ENCODE results near the gene PCNX2. TPM values are rescaled to one million over a fixed set of nuclear protein-coding genes. Genes with fewer than 3 reads are reported as not detected.
A peak's percentile ranks its signal among the peaks of the same experiment; 100 is the strongest.
"Not testable (repeated sequence)": the region's sequence is repeated elsewhere in the genome, so short reads cannot be mapped to it uniquely, and the experiment has no call there.

The PCNX2 gene
- polyA plus RNA-seq, 3 donors = 11.6 to 16.8 (median 13.5) TPM

DNA sequence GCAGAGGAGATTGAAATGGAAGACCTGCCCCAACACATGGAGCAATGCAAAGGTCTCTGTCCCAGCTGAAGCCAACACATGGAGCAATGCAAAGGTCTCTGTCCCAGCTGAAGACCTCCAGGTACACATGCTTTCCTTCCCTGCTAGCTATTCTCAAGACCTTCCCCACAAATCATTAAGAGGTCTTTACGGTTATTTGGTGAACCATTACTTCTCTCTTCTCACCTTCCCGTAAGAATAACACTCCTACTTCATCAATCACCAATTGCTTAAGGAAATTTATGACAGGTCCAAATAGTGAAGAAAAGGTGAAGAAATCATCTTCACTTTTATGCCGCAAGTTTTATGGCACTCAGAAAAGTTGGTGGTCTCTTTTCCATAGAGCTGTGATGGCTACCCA lies 206.3 kb downstream of the PCNX2 start:
- DNase-seq (ENCODE audit: extremely low read depth in 1 of 11, low read depth in 9 of 11, low spot score in 4 of 11) = peak in 1 of 11 donors; percentile 37

DNA sequence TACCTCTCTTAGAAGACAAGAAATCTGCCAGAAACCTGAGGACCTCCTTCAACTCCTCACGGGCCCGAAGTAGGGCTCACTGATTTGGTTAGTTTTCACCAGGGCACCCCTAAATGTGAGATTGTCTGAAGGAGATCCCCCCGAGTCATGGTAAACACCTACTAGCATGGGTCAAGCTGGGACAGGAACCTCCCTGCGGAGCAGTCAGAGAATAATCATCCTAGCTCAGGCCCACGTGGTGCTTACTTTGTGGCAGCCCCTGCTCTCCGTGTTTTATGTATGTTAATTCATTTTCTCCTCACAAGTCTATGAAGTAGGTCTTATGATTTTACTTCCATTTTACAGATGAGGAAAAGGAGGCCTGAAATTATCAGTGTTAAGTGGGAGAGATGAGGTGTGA lies 206.9 kb downstream of the PCNX2 start:
- no peak for DNase-seq (ENCODE audit: extremely low read depth in 1 of 11, low read depth in 9 of 11, low spot score in 4 of 11)

DNA sequence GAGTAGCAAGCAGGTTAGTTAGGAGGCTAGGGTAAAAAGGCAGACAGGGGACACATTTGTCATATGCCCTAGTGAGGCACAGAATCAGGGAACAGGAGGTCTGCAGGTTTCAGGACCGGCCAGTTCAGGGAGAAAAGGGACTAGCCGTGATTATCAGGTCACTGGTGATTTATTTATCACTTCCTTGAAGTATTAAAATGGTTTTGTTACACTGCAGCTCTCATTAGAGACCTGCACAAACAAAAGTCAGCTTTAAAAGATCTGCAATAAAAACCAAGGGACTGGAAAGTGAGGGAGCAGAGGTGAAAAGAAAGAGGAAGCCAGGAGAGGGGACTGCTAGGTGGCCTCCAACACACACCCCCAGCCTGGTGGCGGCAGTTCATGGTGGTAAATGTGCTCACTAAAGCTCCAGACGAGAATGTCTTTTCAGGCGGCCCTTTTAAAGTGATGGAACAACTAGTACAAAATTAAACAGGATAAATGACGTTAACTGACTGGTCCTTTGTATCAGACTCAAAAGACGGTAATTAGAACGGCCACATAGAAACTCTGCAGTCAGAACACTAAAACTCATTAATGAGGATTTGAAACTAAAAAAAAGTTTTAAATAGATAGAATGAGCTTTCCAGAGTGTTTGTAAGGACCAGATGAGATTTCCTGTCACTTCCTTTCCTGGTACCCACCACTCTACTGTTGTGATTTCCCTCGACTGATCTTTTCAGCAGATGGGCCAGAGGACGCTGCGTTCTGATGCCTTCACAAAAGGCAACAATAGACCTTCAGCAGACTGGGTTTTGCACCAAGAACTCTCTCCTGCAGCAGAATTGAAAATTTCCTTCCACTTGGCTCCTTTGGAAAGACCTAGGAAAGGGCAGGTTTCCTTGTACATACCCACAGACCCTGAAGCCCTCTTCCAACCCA lies 208.3 kb downstream of the PCNX2 start:
- DNase-seq (ENCODE audit: extremely low read depth in 1 of 11, low read depth in 9 of 11, low spot score in 4 of 11) = peak in 2 of 11 donors; percentile 37 to 65

DNA sequence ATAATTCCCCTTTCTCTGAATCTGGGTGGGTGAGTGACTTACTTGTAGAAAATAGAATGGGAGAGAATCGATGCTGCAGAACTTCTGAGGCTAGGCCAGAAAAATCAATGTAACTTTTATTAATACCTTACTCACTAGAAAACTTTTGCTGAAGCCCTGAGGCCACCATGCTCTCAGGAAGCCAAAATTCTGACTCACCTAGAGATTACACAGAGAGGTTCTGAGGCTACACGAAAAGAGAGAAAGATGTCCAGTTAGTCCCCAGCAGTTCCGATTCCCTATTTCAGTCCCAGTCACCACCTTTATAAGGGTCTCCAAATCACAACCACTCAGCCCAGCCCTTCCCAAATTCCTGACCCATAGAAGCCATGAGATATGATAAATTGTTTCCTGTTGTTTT lies 210.0 kb downstream of the PCNX2 start:
- DNase-seq (ENCODE audit: extremely low read depth in 1 of 11, low read depth in 9 of 11, low spot score in 4 of 11) = no peak

DNA sequence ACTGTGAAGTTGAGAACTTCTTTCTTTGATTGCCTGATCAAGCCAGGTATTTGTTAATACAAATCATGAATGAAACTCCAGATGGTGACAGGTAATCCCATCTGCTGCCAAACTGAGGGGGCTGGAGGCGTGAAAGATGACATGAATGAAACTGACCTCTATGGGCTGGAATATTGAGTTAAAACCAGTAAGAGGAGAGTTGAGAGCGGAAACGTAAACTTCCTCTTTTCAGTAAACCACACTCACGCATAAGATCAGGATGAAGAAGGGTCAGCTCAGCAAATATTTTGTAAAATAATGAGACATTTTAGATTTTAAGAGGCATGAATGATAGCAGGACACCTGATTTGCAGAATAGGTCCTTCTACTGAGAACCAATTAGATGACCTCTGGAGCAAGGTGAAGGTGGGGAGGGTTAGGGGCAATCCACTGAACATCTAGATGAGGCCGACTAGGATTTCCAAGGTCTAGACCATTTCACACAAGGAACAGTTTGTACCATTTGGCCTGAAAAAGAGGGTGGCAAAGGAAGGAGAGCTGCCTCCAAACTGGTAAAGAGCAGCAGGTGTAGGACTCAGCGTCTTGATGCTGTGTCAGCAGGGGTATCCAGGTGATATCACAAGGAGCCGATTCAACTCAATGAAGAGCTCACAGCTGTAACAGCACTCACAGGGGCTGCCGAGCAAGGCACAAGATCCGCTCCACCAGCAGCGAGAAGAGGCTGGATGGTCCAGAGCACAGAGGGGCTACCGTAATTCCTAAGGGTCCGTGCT lies 212.6 kb downstream of the PCNX2 start:
- no peak for DNase-seq (ENCODE audit: extremely low read depth in 1 of 11, low read depth in 9 of 11, low spot score in 4 of 11)

DNA sequence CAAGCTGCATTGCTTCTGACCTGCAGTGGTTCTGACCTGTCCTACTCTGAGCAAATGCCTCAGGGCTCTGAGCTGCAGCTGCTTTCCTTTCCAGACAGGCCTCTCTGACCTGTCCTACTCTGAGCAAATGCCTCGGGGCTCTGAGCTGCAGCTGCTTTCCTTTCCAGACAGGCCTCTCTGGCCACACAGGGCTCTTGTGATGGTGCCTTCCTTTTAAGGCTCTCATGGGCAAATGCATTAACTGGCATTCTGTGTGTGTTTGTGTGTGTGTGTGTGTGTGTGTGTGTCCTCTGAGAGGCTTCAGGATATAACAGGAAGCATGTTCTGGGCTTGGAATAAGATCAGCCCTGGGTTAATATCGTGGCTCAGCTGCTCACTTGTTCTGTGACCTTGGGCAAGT lies 213.8 kb downstream of the PCNX2 start:
- no peak for DNase-seq (ENCODE audit: extremely low read depth in 1 of 11, low read depth in 9 of 11, low spot score in 4 of 11)

DNA sequence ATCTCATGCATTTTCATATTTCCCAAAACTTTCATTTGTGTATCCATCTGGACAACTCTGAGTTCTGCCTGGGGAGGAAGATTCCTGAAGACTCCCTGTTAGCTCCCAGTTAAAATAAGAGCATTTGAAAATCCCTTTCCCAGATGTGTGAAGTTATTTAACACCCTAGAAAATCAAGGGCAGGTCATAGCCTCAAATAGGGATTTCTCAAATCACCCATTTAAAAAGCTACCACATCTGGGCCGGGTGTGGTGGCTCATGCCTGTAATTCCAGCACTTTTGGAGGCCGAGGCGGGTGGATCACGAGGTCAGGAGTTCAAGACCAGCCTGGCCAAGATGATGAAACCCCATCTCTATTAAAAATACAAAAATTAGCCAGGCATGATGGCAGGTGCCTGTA lies 214.7 kb downstream of the PCNX2 start:
- not testable (repeated sequence) for DNase-seq (ENCODE audit: extremely low read depth in 1 of 11, low read depth in 9 of 11, low spot score in 4 of 11)

DNA sequence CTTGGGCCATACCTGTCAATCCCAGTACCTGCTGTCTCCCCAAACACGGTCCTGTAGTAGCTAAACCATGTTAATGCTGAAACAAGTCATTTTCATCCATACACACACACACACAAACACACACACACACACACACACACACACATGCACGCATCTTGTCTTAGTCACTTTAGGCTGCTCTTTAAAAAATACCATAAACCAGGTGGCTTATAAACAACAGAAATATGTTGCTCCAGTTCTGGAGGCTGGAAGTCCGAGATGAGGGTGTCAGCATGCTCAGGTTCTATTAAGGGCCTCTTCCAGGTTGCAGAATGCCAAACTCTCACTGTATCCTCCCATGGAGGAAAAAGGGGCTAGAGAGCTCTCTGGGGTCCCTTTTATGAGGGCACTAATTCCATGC lies 215.2 kb downstream of the PCNX2 start:
- DNase-seq (ENCODE audit: extremely low read depth in 1 of 11, low read depth in 9 of 11, low spot score in 4 of 11) = no peak

DNA sequence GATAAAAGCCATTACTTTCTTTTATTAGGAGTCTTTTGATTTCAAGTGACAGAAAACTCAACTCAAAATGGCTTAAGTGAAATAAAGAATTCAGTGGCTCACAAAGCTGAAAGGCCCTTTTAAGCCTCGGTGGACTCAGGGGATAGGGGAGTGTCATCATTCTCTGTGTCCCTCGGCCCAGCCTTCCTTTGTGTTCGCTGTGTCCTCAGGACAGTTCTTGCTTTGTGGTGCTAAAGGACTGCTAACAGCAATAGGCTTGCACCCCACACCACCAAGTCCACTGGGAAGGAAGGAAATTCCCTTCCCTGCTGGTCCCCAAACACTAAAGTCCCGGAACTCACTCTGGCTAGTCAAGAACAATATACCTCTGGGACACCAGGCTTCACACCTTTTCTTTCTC lies 216.0 kb downstream of the PCNX2 start:
- no peak for DNase-seq (ENCODE audit: extremely low read depth in 1 of 11, low read depth in 9 of 11, low spot score in 4 of 11)

DNA sequence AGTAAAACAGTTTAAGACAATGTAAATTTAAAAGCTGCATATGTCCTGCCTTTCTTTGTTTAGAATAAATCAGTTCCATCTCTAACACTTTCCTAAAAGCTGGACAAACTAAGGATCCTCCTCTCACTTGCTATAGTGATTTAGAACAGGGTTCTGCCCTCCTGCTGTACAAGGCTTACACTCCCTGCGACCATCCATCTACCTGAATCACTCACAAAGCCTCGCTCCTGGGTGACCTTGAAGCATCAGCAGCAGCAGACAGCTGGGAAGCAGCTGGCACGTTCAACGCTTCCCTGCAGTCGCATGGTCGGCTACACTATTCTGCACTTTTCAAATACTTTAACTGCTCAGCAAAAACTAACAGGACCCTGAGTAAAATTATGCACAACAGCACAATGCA lies 217.1 kb downstream of the PCNX2 start:
- peak in 1 of 11 donors; percentile 26 for DNase-seq (ENCODE audit: extremely low read depth in 1 of 11, low read depth in 9 of 11, low spot score in 4 of 11)

DNA sequence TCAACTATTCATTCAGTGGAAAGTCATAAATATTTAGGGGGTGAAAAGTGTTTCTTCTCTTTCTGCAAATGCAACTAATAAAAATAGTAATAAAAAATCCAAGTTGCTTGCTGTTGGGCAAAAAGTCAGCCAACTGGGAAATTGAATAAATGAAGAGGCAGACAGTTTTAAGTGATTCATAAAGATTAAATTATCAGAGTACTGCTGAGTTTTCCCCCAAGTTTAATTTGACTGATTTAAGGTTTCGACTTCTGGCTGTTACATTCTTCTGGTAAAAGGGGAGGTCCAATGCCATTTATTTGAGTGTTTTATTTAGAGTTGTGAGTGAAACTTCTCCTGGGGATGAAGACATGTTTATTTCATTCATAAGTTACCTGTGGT lies 219.6 kb downstream of the PCNX2 start:
- peak in 2 of 11 donors; percentile 37 to 47 for DNase-seq (ENCODE audit: extremely low read depth in 1 of 11, low read depth in 9 of 11, low spot score in 4 of 11)

DNA sequence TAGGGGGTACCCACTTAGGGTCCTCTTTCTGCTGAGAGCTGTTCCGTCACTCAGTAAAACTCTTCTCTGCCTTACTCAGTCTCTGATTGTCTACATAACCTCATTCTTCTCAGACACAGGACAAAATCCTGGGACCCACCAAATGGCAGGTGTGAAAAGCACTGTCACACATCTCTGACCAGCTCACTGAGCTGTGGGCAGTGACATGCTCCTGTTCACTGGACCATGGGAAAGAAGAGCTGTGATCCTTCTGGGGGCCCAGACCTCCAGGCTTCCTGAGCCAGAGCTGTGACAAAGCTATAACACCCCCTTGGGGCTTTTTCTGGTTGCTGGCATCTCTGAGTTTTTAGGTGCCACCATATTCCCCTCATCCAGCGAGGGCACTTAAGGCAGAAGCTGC lies 229.4 kb downstream of the PCNX2 start:
- no peak for DNase-seq (ENCODE audit: extremely low read depth in 1 of 11, low read depth in 9 of 11, low spot score in 4 of 11)

DNA sequence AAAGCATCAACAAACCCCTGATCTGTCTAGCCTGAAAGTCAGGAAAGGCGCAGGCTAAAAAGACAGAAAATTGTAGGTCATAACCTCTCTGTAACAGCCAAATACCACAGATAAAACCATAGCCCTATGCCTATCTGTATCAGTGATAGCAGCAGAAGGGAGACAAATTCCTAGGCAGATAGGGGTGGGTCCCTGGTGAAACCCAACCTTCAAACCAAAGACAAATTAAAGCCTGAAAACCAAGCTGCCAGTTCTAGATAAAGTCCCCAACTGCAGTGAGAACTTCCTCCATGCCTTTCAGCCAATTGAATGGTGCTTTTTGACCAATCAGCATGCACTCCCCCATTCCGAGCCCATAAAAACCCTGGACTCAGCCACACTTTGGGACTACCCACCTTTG lies 229.8 kb downstream of the PCNX2 start:
- no peak for DNase-seq (ENCODE audit: extremely low read depth in 1 of 11, low read depth in 9 of 11, low spot score in 4 of 11)

DNA sequence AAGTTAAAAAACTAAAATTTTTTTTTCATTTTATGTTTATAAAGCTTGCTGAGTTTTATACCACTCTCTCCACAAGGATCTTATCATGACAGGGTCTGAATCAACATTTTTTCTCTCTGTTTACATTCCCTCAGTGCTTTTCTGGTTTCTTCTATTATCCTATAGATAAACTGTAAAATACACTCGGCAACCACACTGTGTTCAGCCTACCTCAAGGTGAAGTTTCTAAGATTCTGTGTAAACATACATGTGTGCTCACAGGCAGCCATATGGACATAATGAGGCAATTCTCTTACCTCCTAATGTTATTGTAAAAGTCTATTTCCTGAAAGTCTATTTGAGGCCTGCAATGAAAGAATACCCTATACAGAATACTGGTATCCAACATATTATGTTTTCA lies 230.5 kb downstream of the PCNX2 start:
- no peak for DNase-seq (ENCODE audit: extremely low read depth in 1 of 11, low read depth in 9 of 11, low spot score in 4 of 11)

DNA sequence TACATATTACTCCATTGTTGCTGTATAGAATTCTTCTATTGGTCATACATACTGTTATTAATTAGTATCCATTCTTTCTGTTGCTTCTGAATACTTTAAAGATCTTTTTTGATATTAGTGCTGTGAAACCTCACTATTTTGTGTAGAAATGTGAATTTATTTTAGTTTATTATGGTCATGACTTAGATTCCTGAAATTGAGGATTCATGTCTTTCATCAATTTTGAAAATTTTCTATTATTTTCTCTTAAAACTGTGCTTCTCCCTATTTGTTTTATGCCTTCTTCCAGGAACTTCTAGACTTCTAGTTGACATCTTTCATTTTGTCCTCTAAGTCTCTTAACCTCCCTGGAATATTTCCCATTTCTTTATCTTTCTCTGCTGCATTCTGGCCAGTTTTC lies 232.1 kb downstream of the PCNX2 start:
- DNase-seq (ENCODE audit: extremely low read depth in 1 of 11, low read depth in 9 of 11, low spot score in 4 of 11) = no peak

DNA sequence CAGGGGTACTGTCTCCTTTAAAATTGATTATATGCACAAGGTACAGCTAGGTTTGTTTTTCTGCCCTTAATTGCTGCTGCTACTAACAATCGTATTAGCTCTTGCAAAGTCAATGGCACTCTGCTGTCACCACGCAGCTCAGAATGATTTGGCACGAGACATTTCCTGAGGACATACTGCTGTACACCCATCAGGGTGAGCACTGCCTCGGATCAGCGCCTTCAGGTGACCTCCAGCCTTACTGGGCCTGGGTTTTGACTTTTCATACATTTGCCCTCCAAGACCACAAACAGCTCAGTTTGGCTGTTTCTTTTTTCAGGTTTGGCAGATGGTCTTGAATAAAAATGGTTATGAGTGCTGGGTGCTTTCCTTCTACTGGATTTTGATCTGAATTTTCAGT lies 234.3 kb downstream of the PCNX2 start:
- DNase-seq (ENCODE audit: extremely low read depth in 1 of 11, low read depth in 9 of 11, low spot score in 4 of 11) = no peak

DNA sequence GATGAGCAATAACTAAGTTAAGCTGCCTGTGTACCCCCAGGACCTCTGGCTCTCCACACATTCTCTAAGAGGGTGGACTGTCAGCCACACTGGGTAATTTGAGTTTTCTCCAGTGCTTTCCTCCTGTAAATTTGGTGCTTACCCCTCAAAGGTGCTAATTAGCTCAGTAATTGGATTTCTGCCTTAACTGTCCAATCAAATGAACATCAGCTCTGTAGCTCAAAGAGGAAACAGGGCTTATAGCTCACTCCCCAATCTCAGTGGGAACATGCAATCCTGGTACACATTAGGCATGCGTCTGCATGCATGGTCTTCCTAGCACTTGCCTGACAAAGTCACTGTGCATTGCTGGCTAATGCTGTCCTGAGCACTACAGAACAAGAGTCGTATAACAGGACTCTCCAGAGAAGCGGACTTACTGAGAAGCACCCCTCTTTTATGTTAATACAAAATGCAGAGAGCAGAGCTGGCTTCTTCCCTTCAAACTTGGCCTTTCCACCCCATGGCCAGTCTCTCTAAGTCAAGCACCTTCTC lies 235.0 kb downstream of the PCNX2 start:
- no peak for DNase-seq (ENCODE audit: extremely low read depth in 1 of 11, low read depth in 9 of 11, low spot score in 4 of 11)

DNA sequence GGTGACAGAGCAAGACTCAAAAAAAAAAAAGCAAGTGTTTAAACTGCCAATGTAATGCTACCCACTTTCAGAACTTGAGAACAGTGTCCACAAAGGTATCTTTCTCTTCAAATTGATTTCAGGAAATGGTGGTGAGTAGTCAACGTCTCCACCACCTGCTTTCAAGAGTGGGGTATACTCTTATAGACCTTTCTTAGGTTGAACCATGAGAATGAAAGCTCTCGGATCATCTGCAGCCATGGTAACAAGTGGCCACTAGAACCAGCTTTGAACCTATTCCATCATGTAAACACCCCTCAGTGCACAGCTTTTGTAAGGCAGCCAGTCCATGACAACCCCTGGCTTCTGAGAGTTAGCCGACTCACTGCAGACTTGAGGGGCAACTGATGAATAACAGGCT lies 237.7 kb downstream of the PCNX2 start:
- DNase-seq (ENCODE audit: extremely low read depth in 1 of 11, low read depth in 9 of 11, low spot score in 4 of 11) = no peak

DNA sequence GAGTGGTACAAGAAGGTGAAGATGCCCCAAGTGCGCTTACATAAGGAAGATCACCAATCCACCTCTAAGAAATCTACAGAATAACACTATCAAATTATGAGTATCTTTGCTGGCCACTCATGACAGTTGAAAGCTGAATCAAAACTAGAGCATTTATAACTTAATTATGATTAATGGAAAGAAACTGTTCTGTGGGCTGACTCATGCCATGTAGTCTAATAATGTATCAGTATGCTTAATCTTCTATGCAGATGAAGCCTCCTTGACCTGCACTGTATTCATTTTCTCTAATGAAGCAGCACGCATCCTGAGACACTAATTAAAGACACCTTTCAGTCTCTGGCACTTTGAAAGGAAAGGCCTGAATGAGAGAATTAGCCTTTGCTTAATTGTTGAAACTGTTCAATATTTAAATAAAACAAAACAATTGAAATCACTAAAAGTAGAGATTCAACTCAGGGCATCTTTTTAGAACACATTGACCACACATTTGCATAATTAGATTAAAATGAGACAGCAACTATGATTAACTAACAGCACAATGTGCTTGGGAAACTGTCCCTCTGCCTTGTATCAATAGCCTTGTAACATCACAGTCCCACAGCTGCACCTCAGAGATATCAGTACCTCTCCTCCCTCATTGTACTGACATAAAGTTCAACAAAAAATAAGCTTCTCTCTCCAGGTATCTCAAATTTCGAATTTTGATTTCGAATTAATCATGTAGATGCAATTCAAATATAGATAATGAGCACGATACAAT lies 239.5 kb downstream of the PCNX2 start:
- DNase-seq (ENCODE audit: extremely low read depth in 1 of 11, low read depth in 9 of 11, low spot score in 4 of 11) = no peak
